ENCODE results near the gene PBX3. TPM values are rescaled to one million over a fixed set of nuclear protein-coding genes. Genes with fewer than 3 reads are reported as not detected.

The PBX3 gene
- total RNA-seq, 1 experiment from 2014 or later: 8.8 TPM

GRCh38 chr9:125977223-125977622 lies 230.1 kb downstream of the PBX3 start:
- H3K79me2 ChIP-seq (ENCODE audit: low read length): no peaks in the 10 kb centered on the region
- H3K27me3 ChIP-seq (ENCODE audit: low read length): 0 out of 2 replicates have a peak, but pooled peaks cover 2% of the 10 kb centered on the region
- no peak overlapping the region for H3K4me2 ChIP-seq (ENCODE audit: low read depth, low read length, poor library complexity, severe bottlenecking)
- no peak overlapping the region for H2AFZ ChIP-seq (ENCODE audit: low read length)
- H3K36me3 ChIP-seq (ENCODE audit: insufficient read depth, low read length): no peaks in the 10 kb centered on the region
- no peak overlapping the region for H3K4me3 ChIP-seq (ENCODE audit: low read length)
- H3K9me2 ChIP-seq (replicated peaks; ENCODE audit: insufficient read depth, low read length): no peaks in the 10 kb centered on the region
- no peaks in the 10 kb centered on the region for H4K20me1 ChIP-seq (ENCODE audit: insufficient read depth, low read depth, low read length)
- H3K9me3 ChIP-seq (ENCODE audit: low read length): peaks cover 4% of the 10 kb centered on the region; the same call in 1 of the 2 replicates
- no peak for DNase-seq
- 0 out of 2 replicates have a peak, but pooled peaks cover 3% of the 10 kb centered on the region for H3K4me1 ChIP-seq (ENCODE audit: low read length)
- H3K27ac ChIP-seq (ENCODE audit: low read length): no peak overlapping the region
- no peak overlapping the region for H3K9ac ChIP-seq (ENCODE audit: low read length)

GRCh38 chr9:125979383-125979782 lies 232.2 kb downstream of the PBX3 start:
- H3K4me1 ChIP-seq (ENCODE audit: low read length): no peaks in the 10 kb centered on the region
- DNase-seq: no peak

GRCh38 chr9:125982798-125983406 lies 235.7 kb downstream of the PBX3 start:
- Histone ChIP-seq H3K4me3 (ENCODE audit: low read length) (no peak overlapping the region), H2AFZ (ENCODE audit: low read length) (no peak overlapping the region), H3K27me3 (ENCODE audit: low read length) (0 out of 2 replicates have a peak, but pooled peaks cover 2% of the 10 kb centered on the region), H3K9ac (ENCODE audit: low read length) (no peak overlapping the region), H3K9me3 (ENCODE audit: low read length) (peaks cover 4% of the 10 kb centered on the region; the same call in 1 of the 2 replicates), H3K79me2 (ENCODE audit: low read length) (no peaks in the 10 kb centered on the region), H3K27ac (ENCODE audit: low read length) (no peak overlapping the region), H3K9me2 (replicated peaks; ENCODE audit: insufficient read depth, low read length) (no peaks in the 10 kb centered on the region), H4K20me1 (ENCODE audit: insufficient read depth, low read depth, low read length) (no peaks in the 10 kb centered on the region), H3K4me1 (ENCODE audit: low read length) (no peaks in the 10 kb centered on the region), H3K4me2 (ENCODE audit: low read depth, low read length, poor library complexity, severe bottlenecking) (no peak overlapping the region), H3K36me3 (ENCODE audit: insufficient read depth, low read length) (no peaks in the 10 kb centered on the region)
- DNase-seq: no peak

More at GRCh38 chr9:125979383-125979782, 232.2 kb downstream of the PBX3 start:
- Histone ChIP-seq H3K27me3 (ENCODE audit: low read length) (0 out of 2 replicates have a peak, but pooled peaks cover 2% of the 10 kb centered on the region), H3K36me3 (ENCODE audit: insufficient read depth, low read length) (no peaks in the 10 kb centered on the region), H3K9me3 (ENCODE audit: low read length) (peaks cover 4% of the 10 kb centered on the region; the same call in 1 of the 2 replicates), H3K79me2 (ENCODE audit: low read length) (no peaks in the 10 kb centered on the region), H3K4me2 (ENCODE audit: low read depth, low read length, poor library complexity, severe bottlenecking) (no peak overlapping the region), H3K4me3 (ENCODE audit: low read length) (no peak overlapping the region), H2AFZ (ENCODE audit: low read length) (no peak overlapping the region), H3K9me2 (replicated peaks; ENCODE audit: insufficient read depth, low read length) (no peaks in the 10 kb centered on the region), H4K20me1 (ENCODE audit: insufficient read depth, low read depth, low read length) (no peaks in the 10 kb centered on the region), H3K9ac (ENCODE audit: low read length) (no peak overlapping the region), H3K27ac (ENCODE audit: low read length) (no peak overlapping the region)

GRCh38 chr9:125983681-125984080 lies 236.5 kb downstream of the PBX3 start:
- 0 out of 2 replicates have a peak, but pooled peaks cover 2% of the 10 kb centered on the region for H3K27me3 ChIP-seq (ENCODE audit: low read length)
- no peaks in the 10 kb centered on the region for H3K36me3 ChIP-seq (ENCODE audit: insufficient read depth, low read length)
- H3K4me1 ChIP-seq (ENCODE audit: low read length): no peaks in the 10 kb centered on the region
- H3K4me3 ChIP-seq (ENCODE audit: low read length): no peak overlapping the region
- no peak overlapping the region for H3K9ac ChIP-seq (ENCODE audit: low read length)
- H3K79me2 ChIP-seq (ENCODE audit: low read length): no peaks in the 10 kb centered on the region
- no peak overlapping the region for H3K4me2 ChIP-seq (ENCODE audit: low read depth, low read length, poor library complexity, severe bottlenecking)
- no peak overlapping the region for H2AFZ ChIP-seq (ENCODE audit: low read length)
- DNase-seq: no peak
- no peaks in the 10 kb centered on the region for H4K20me1 ChIP-seq (ENCODE audit: insufficient read depth, low read depth, low read length)
- no peak overlapping the region for H3K27ac ChIP-seq (ENCODE audit: low read length)
- H3K9me3 ChIP-seq (ENCODE audit: low read length): peaks cover 2% of the 10 kb centered on the region; the same call in 1 of the 2 replicates
- no peaks in the 10 kb centered on the region for H3K9me2 ChIP-seq (replicated peaks; ENCODE audit: insufficient read depth, low read length)

GRCh38 chr9:125984461-125984860 lies 237.3 kb downstream of the PBX3 start:
- Histone ChIP-seq H3K9me3 (ENCODE audit: low read length) (no peaks in the 10 kb centered on the region), H2AFZ (ENCODE audit: low read length) (no peak overlapping the region), H3K79me2 (ENCODE audit: low read length) (no peaks in the 10 kb centered on the region), H3K4me1 (ENCODE audit: low read length) (no peaks in the 10 kb centered on the region), H3K27me3 (ENCODE audit: low read length) (0 out of 2 replicates have a peak, but pooled peaks cover under 1% of the 10 kb centered on the region), H4K20me1 (ENCODE audit: insufficient read depth, low read depth, low read length) (no peaks in the 10 kb centered on the region), H3K4me2 (ENCODE audit: low read depth, low read length, poor library complexity, severe bottlenecking) (no peak overlapping the region), H3K9me2 (replicated peaks; ENCODE audit: insufficient read depth, low read length) (no peaks in the 10 kb centered on the region), H3K36me3 (ENCODE audit: insufficient read depth, low read length) (no peaks in the 10 kb centered on the region), H3K9ac (ENCODE audit: low read length) (no peak overlapping the region), H3K27ac (ENCODE audit: low read length) (no peak overlapping the region), H3K4me3 (ENCODE audit: low read length) (no peak overlapping the region)
- DNase-seq: no peak

GRCh38 chr9:125985142-125985997 lies 238.2 kb downstream of the PBX3 start:
- H3K79me2 ChIP-seq (ENCODE audit: low read length): no peaks in the 10 kb centered on the region
- H3K4me2 ChIP-seq (ENCODE audit: low read depth, low read length, poor library complexity, severe bottlenecking): no peak overlapping the region
- H3K27me3 ChIP-seq (ENCODE audit: low read length): no peaks in the 10 kb centered on the region
- no peaks in the 10 kb centered on the region for H3K36me3 ChIP-seq (ENCODE audit: insufficient read depth, low read length)
- DNase-seq: no peak
- H4K20me1 ChIP-seq (ENCODE audit: insufficient read depth, low read depth, low read length): no peaks in the 10 kb centered on the region
- H3K4me3 ChIP-seq (ENCODE audit: low read length): no peak overlapping the region
- no peak overlapping the region for H3K9ac ChIP-seq (ENCODE audit: low read length)
- no peaks in the 10 kb centered on the region for H3K4me1 ChIP-seq (ENCODE audit: low read length)
- no peak overlapping the region for H2AFZ ChIP-seq (ENCODE audit: low read length)
- H3K9me2 ChIP-seq (replicated peaks; ENCODE audit: insufficient read depth, low read length): no peaks in the 10 kb centered on the region
- no peaks in the 10 kb centered on the region for H3K9me3 ChIP-seq (ENCODE audit: low read length)
- H3K27ac ChIP-seq (ENCODE audit: low read length): no peak overlapping the region

GRCh38 chr9:125985998-125986655 lies 239.0 kb downstream of the PBX3 start:
- no peaks in the 10 kb centered on the region for H3K27me3 ChIP-seq (ENCODE audit: low read length)
- H3K79me2 ChIP-seq (ENCODE audit: low read length): no peaks in the 10 kb centered on the region
- H3K27ac ChIP-seq (ENCODE audit: low read length): no peak overlapping the region
- no peak for DNase-seq
- no peaks in the 10 kb centered on the region for H3K9me3 ChIP-seq (ENCODE audit: low read length)
- no peak overlapping the region for H2AFZ ChIP-seq (ENCODE audit: low read length)
- no peaks in the 10 kb centered on the region for H3K36me3 ChIP-seq (ENCODE audit: insufficient read depth, low read length)
- no peak overlapping the region for H3K4me3 ChIP-seq (ENCODE audit: low read length)
- H3K9me2 ChIP-seq (replicated peaks; ENCODE audit: insufficient read depth, low read length): no peaks in the 10 kb centered on the region
- no peak overlapping the region for H3K4me2 ChIP-seq (ENCODE audit: low read depth, low read length, poor library complexity, severe bottlenecking)
- H4K20me1 ChIP-seq (ENCODE audit: insufficient read depth, low read depth, low read length): no peaks in the 10 kb centered on the region
- no peaks in the 10 kb centered on the region for H3K4me1 ChIP-seq (ENCODE audit: low read length)
- H3K9ac ChIP-seq (ENCODE audit: low read length): no peak overlapping the region

GRCh38 chr9:125986966-125987365 lies 239.8 kb downstream of the PBX3 start:
- no peak for DNase-seq
- H3K27ac ChIP-seq (ENCODE audit: low read length): no peak overlapping the region
- H3K79me2 ChIP-seq (ENCODE audit: low read length): no peaks in the 10 kb centered on the region

More at GRCh38 chr9:125986966-125987365, 239.8 kb downstream of the PBX3 start:
- Histone ChIP-seq H3K9ac (ENCODE audit: low read length) (no peak overlapping the region), H3K4me2 (ENCODE audit: low read depth, low read length, poor library complexity, severe bottlenecking) (no peak overlapping the region), H4K20me1 (ENCODE audit: insufficient read depth, low read depth, low read length) (no peaks in the 10 kb centered on the region), H3K4me1 (ENCODE audit: low read length) (no peaks in the 10 kb centered on the region), H3K9me3 (ENCODE audit: low read length) (no peaks in the 10 kb centered on the region), H3K27me3 (ENCODE audit: low read length) (no peaks in the 10 kb centered on the region), H2AFZ (ENCODE audit: low read length) (no peak overlapping the region), H3K9me2 (replicated peaks; ENCODE audit: insufficient read depth, low read length) (no peaks in the 10 kb centered on the region), H3K4me3 (ENCODE audit: low read length) (no peak overlapping the region), H3K36me3 (ENCODE audit: insufficient read depth, low read length) (no peaks in the 10 kb centered on the region)

Measured in Karpas-422 (cell line).